Neural cell (in vitro differentiated cells): ENCODE measurements around the gene MUSK.

ENCODE experiments used
- CTCF ChIP-seq: fragments of 450-650 bp; IDR thresholded peaks from 2 replicates; pipeline ENCODE4 v1.5.1; 2014; ENCODE audit warnings: antibody characterized with exemption, mild to moderate bottlenecking, moderate library complexity; ENCODE audit not compliant: poor library complexity, severe bottlenecking
- EP300 ChIP-seq: fragments of 450-650 bp; conservative IDR thresholded peaks from 2 replicates; pipeline ENCODE4 v1.6.1; 2014; ENCODE audit warnings: antibody characterized with exemption, mild to moderate bottlenecking, moderate library complexity; ENCODE audit not compliant: poor library complexity, severe bottlenecking
- EZH2 ChIP-seq: fragments of 200-600, 300-800 bp; shearing (Covaris generic), sonication (generic); IDR thresholded peaks from 2 replicates; pipeline ENCODE4 v1.6.1; 2014; ENCODE audit warnings: antibody characterized with exemption, low read length, borderline replicate concordance, mild to moderate bottlenecking; ENCODE audit not compliant: insufficient read depth, poor library complexity, severe bottlenecking
- MXI1 ChIP-seq: fragments of 450-650 bp; conservative IDR thresholded peaks from 2 replicates; pipeline ENCODE4 v1.6.1; 2014; ENCODE audit warnings: antibody characterized with exemption, mild to moderate bottlenecking; ENCODE audit not compliant: poor library complexity, severe bottlenecking
- POLR2AphosphoS5 ChIP-seq: IDR thresholded peaks from 2 replicates; pipeline ENCODE4 v1.6.1; 2012
- RAD21 ChIP-seq: fragments of 450-650 bp; conservative IDR thresholded peaks from 2 replicates; pipeline ENCODE4 v1.6.1; 2014; ENCODE audit warnings: antibody characterized with exemption, mild to moderate bottlenecking, moderate library complexity
- REST ChIP-seq: IDR thresholded peaks from 2 replicates; pipeline ENCODE4 v1.6.1; 2012; ENCODE audit warnings: borderline replicate concordance
- SMC3 ChIP-seq: fragments of 450-650 bp; conservative IDR thresholded peaks from 2 replicates; pipeline ENCODE4 v1.6.1; 2014; ENCODE audit warnings: antibody characterized with exemption, mild to moderate bottlenecking, moderate library complexity; ENCODE audit not compliant: poor library complexity
- TAF1 ChIP-seq: IDR thresholded peaks from 2 replicates; pipeline ENCODE4 v1.6.1; 2012; ENCODE audit warnings: low read depth

- TF ChIP-seq EP300: no peak
- TF ChIP-seq CTCF: no peak
- TF ChIP-seq REST: no peak
- TF ChIP-seq EZH2: no peak
- TF ChIP-seq RAD21: no peak
- no peak for TF ChIP-seq MXI1
- TF ChIP-seq POLR2AphosphoS5: no peak
- TF ChIP-seq TAF1: no peak
- no peak for TF ChIP-seq SMC3
Observed at GRCh38 chr9:110619831-110620230, 48.8 kb upstream of the MUSK start.
